ENCODE data around the gene EOLA1.
"Not testable (repeated sequence)": the region's sequence is repeated elsewhere in the genome, so short reads cannot be mapped to it uniquely, and the experiment has no call there.

The EOLA1 gene

DNA sequence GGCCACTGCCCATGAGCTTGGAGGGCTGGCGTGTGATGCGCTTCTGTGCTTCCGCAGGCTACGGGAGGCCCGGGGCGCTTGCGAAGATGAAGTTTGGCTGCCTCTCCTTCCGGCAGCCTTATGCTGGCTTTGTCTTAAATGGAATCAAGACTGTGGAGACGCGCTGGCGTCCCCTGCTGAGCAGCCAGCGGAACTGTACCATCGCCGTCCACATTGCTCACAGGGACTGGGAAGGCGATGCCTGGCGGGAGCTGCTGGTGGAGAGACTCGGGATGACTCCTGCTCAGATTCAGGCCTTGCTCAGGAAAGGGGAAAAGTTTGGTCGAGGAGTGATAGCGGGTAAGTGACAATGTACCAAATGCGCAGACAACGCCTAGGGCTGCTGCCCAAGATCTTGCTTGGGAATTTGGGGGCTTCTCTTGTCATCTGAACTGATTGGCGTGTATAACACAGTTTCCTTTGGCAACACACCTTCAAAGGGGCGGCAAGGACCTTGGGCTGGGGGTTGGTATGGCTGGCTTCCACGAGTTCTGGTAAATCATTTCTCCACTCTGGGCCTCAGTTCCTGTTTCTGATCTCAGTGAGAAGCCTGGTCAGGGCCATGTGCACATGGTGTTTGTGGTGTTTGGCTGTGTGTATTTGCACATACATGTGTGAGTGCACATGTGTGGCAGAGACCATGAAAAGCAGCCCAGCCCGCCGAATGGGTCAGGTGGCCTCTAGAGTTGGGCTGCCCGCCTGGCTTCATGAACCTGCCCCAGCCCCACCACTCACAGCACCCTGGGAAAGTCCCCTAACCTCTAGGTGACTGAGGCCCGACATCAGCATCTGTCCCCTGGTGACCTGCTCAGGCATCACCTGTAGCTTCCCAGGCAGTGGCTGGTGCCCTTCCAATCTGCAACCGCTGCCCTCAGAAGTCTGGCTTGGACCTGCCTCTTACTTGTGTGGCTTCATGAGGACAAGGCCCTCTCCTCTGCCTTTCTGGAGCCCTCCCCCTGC is 5.0 kb downstream of the EOLA1 start:
- not testable (repeated sequence) for DNase-seq

DNA sequence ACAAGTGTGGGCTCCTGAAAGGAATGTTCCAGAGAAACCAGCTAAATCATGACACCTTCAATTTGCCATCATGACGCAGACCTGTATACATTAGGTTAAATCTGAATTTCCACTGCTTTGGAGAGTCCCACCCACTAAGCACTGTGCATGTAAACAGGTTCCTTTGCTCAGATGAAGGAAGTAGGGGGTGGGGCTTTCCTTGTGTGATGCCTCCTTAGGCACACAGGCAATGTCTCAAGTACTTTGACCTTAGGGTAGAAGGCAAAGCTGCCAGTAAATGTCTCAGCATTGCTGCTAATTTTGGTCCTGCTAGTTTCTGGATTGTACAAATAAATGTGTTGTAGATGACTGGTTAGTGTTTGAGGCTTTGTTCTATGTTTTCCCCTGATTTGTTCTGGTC is 6.2 kb downstream of the EOLA1 start:
- not testable (repeated sequence) for DNase-seq

DNA sequence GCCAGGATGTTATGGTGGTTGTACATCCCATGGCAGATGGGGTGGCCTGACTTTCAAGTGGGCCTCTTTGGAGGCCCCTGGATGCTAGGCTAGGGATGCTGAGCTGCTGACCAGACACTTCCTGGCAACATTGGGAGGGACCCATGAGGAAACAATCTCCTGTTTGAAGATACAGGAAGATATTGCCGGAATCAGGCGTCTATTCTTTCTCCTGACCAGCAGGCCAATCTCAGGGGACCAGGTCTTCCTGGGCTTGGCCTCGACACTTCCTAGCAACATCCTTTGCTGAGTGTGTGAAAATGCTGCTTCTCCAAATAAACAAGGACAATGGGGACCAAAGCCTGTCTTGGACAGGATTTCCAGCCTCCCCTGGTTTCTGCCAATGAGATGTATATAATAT is 7.0 kb downstream of the EOLA1 start:
- DNase-seq = not testable (repeated sequence)

DNA sequence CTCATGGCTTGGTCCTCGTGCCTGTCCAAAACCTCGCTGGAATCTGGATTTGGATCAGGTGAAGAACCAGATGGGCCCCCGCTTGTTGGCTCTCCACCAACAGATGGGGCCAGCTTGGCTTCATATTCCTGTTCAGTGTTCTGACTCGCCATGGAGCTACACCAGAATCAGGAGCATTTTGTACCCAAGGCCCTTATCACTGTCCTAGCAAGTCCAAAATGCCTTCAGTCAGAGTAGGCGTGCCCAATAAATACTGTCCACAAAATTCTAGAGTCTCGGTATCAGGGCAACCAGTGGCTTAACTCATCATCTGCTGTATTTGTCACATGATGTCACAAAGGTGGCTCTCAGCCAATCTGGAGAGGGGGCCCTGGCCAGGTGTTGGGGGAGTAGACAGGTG is 8.9 kb downstream of the EOLA1 start, which contains the start of gene HSFX3:
Gene HSFX3 (minus strand): TSS at position 224 of the 400 bp plus-strand sequence. CDS start 72 bp downstream, at position 152.
- DNase-seq = not testable (repeated sequence)

DNA sequence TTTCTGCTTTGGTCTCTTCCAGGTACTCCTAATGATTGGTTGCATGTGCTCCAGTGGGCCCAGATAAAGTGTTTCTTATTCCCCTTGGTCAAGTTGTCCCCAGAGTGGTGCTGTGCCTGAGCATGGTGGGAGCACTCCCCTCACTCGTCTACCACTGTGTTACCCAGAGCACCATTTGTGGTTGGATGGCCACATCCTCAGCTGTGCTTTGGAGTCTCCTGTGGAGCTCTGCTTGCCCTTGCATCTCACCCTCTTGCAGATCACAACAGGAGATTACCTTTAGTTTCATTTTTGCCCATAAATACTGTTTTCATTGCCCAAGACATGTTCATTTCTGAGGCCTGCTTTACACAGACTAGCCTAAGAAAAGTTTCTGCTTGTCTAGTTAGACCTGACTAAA is 9.6 kb downstream of the EOLA1 start:
- not testable (repeated sequence) for DNase-seq

DNA sequence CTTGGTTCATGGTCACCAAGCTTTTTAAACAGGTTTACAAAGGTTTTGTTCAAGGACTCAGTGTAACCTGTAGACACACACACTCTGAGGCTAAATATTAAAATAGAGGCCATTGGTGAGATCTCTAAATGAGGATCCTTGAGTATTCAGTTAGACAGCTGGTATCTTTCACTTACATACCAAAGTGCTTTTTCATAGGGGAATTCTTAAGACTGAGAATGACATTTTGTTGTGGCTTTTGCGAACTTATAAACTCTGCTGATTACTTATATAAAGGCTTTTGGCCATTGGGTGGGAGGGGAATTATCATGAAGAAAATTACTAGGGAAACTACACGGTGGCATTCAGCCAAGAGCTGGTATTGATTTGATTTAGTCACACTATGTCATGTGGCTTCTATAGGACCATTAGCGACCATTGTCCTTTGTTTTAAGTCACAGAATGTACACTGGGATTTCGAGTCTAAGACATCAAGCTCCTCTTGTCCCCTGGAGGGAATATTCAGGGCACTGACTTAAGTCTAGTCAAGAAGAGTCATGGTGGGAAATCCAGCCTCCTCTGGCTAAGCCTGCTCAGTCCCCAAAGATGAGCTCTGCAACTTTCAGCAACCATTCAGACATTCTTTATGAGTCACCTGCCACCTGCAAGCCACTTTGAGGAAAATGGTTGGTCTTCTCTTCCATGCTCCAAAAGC is 10.6 kb downstream of the EOLA1 start:
- DNase-seq = not testable (repeated sequence)

DNA sequence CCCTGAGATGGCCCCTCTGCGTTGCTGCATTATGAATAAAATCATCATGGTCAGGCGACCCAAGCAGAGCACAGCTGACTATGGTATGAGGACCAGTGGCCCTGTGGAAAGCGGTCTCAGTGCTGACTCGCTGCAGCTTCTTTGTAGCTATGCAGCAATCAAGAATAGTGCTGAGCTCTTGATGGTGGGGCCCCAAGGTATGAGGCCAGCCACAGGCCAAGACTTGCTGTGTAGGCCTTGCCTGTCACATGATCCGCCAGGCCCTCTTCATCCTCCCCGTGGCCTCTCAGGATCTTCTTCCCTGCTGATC is 11.1 kb downstream of the EOLA1 start:
- DNase-seq = not testable (repeated sequence)

DNA sequence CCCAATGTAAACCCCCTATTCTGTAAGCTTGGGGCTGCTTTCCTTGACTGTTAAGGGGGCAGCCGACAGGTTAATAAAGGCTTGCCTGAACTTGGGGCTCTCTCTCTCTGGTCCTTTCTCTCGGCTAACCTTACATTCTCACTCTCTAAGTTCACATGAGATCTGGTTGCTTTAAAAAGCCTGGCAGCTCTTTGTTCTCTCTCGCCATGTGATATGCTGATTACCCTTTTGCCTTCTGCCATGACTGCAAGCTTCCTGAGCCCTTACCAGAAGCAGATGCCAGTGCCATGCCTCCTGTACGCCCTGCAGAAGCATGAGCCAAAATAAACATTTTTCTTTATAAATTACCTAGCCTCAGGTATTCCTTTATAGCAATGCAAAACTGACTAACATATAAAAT is 14.4 kb downstream of the EOLA1 start:
- not testable (repeated sequence) for DNase-seq

DNA sequence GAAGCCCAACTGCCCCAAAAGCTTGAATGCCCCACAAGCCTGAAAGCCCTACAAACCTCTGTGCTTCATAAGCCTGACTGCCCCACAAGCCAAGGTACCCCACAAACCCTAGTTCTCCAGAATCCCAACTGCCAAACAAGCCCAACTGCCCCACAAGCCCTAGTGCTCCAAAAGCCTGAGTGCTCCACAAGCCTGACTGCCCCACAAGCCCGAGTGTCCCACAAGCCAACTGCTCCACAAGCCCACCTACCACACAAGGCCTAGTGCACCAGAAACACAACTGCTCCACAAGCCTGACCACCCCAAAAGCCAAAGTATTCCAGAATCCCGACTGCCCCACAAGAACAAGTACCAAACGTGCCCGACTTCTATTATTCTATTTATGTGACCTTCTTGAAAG is 22.5 kb downstream of the EOLA1 start:
- DNase-seq = no peak

DNA sequence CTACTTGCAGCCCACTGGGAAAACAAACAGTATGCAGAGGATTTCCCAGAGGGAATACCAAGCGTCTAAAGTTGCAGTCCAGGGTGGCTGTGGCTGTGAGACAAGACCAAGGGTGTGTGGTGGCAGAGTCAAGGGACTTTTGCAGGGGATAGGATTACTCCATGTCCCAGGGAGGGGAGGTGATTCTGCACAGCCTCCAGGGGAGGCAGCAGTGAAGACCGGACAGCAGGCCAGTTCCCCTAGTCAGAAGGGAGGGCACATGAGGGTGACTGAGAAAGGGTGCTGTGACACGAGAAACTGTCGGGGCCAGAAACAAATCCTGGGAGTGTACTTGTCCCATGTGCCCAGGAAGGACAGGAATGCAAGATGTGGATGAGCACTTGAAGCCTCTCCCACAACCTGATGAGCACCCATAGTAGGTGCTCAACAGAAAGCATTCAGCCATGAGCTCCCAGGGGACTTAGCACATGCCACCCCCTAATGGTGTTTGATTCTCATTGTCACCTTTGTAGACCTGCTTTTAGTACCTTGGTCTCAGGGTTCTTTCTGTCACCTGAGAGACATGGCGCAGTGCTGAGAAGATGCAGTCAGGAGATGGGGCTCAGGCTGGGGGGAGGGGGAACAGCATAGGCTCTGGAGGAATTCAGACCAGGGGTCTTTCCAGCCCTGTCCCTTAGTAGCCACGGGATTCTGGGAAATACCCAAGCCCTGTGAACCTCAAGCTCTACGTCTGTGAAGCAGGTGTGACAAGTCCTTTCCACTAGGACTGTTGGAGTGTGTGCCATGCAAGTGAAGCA is 27.0 kb downstream of the EOLA1 start:
- no peak for DNase-seq

DNA sequence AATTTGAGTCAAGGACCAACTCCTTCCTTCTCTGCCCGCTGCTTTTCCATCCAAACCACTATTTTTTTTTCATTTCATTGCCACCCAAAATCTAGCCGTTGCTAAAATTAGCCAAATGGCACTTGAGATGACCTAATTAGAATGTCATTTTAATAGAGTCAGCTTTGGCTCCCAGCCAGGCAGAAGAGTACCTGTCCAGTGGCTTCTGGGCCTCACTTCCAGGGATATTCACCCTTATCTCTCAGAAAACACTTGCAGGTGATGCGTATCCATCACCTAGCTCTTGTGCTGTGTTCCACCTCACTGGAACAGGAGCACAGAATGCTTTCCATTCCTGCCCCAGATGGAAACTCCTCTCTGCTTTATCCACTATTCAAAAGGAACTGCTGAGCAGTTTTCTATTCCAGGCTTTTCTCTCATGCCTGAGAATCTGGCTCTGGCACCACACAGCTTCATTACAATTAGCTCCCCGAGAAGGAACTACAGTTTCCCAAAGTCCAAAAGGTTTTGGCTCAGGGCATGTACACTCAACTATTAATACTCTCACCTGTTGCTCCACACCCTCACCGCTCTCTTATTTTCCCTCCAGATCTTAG is 28.0 kb downstream of the EOLA1 start:
- DNase-seq = no peak

DNA sequence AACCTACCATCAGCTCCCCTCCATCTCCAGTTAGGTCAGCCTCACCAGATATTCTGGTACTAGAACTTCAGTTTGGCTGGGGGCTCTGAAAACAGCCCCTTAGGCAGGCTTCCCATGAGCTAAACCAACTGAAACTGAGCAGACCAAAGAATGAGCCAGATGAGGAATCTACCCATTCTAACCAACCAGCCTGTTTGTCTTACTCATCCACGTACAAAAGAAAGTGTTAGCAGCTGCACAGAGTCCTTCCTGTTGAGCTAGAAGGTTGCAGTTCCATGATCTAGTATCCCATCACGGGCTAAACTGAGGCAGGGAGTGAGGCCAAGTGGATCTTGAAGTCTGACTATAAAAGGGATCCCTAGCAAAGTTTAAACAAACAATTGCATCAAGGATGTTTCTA is 29.0 kb downstream of the EOLA1 start:
- no peak for DNase-seq

DNA sequence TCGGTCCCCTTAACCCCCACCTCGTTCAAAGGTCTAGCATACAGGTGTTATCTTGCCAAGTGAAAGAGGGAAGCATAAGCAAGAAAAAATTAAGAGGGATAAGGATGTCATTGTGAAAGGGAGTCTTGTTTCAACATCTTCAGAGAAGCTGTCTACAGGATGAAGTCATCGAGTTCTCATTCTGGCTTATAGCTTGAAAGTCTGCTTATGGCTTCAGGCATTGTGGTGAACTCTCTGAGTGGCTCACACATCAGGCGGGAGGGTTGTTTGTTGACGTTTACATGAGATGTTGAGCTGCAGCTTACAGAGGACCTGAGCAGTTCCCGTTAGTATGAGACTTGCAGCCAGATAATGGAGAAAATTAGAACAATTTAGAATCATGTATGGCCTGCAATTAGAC is 29.9 kb downstream of the EOLA1 start:
- peak; percentile 3 for DNase-seq

DNA sequence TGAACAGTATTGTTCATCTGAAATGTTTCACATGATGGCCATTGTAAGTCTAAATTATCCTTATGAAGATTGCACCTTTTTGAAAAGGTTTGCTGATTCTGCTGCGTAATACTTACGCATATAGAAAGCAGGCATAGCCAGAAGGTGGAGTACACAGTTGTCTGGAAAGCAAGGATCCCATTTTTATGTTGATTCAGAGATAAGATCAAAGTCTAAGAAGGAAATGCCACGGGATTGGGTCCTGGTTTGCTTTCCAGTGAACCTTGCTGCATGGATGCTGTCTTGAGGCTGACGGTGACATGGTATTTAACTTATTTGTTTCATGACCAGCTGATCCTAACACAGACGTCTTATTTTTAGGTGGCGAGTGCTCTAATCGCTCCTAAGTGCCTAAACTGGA is 31.0 kb downstream of the EOLA1 start:
- DNase-seq = no peak

DNA sequence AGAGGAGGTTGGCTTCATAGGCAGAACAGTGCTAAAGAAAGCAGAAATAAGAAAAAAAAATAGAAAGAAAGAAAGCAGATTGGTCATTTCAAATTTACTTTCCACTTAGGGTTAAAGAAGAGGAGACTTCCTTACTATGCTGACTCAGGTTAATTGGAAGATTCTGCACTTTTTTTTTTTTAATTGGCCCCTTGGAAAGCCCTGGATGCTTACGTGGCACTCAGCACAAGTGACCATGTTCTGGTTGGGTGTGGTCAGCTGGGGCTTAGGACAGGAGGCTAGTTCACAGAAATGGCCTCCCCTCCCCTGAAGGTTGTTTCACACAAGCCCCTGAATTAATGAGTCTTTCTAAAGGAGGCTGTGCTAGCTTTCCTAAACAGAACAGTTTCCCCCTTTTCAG is 31.9 kb downstream of the EOLA1 start:
- DNase-seq = no peak

DNA sequence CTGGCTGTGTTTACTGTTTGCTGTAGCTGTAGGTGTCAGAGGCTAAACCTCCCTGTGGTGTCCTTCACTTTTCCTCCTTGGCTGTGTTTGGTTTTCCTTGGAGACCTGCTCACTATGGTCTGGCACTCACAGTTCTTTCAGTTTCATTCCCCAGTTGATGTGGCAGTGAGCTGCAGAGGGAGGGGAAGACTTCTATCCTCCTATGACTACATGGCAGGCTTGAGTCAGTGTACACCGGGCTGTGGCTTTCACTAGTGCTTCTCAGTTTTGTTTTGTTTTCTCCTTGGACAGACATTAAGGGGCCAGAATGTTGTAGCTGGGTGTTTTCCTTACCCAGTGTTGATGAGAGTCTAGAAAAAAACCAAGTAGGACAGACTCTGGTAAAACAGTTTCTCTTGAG is 32.6 kb downstream of the EOLA1 start:
- DNase-seq = not testable (repeated sequence)

DNA sequence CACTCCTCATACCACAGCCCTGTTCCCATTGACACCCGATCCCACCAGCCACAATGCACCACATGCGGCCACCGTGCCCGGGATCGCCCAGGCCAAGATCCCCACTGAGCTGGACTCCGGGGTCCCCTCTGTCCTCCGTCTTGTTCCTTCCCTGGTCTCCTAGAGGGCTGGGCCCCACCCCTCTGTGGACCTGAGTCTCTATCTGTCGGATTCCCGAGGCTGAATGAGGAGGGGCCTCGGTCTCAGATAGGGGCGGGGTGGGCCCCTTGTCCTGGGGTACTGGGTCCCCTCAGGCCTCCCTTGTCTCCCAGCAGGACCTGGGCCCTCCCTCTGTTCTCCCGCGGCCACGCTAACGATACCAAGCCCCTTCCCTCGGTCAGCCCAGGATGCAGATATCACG is 44.8 kb downstream of the EOLA1 start:
- not testable (repeated sequence) for DNase-seq

DNA sequence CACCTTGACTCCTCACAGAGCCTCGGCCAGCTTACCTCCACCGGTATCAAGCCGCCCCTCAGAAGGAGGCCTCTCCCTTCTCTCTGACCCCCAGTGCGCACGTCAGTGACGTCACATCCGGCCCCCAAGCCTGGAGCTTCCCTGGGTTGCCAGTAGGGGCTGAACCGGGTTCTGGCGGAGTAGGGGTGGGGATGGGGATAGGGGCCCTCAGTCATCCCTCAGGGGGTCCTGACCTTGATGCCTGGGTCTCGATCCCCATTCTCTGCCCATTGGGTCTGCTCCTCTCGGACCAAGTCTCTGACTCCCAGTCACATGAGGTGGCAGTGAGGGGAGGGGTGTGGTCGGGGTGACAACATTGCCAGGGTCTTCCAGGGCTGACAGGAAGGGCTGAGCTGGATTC is 46.5 kb downstream of the EOLA1 start, which contains the start of gene MAGEA9B:
Gene MAGEA9B (minus strand): TSS at position 101 of the 400 bp plus-strand sequence. CDS start 4,280 bp downstream, outside the sequence.
- not testable (repeated sequence) for DNase-seq

DNA sequence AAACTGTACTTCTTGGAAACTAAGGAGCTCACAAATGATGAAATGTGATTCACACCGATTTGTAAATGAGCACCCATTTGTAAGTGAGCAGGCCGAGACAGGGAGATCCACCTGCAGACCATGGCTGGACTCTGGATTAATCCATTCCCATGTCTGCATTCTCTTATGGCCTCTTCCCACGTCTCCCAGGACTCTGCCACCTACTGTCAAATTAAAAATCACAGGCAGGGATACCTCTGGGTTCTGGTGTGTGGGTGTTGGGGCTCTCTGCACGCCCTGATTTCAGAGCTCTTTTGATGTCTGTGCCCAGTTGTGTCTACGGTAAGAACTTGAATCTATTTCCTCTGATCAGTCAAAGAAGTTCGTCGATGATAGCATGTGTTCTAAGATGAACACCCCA is 50.2 kb downstream of the EOLA1 start:
- not testable (repeated sequence) for DNase-seq

DNA sequence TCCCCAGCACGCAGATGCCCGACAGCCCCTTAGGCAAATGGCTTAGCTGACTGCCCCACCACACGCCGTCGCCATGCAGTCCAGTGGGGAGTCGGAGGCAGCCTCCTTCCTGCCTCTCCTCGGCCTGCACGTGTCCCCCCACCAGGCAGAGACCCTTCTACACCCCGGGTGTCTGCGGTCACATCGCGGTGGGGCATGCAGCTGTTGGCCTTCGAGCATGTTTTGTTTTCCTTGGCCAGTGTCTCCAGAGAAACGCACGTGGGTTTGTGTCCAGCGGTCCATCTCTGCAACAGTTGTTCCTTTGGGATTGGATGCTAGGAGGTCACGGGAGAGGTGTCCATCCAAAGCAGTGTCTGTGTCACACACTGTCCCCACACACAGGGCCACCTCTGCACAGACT is 54.4 kb downstream of the EOLA1 start, which contains the start of gene HSFX2:
Gene HSFX2 (minus strand): TSS at position 101 of the 400 bp plus-strand sequence. CDS start 614 bp downstream, outside the sequence.
- DNase-seq = not testable (repeated sequence)

DNA sequence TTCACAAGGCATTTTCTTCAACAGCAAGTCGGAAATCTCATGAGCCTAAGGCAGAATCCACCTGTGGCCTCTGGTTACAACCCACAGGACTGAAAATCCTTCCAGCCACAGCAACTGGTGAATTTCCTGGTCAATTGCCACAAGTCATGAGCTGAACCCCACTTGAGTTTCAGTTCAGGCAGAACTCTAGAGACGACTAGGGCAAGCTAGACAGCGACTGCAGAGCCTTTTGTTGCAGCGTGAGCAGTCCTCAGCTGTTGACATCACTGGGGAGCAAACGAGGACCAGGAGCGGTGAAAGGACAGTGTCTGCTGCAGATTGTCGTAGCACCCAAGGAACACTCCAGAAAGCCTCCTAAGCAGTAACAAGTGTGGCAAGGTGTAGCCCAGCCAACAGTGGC is 55.1 kb downstream of the EOLA1 start:
- DNase-seq = not testable (repeated sequence)

Data from eye (tissue), 1 donor.